Activated CD8-positive, alpha-beta memory T cell treated with anti-CD3 and anti-CD28 coated beads, Interleukin-2, amount 50 U/mL, for 24 hours (primary cell): ENCODE measurements around the gene CDK15.

Source experiments
- DNase-seq: peaks from one replicate; pipeline ENCODE4 v3.0.0-alpha.2; 2020; ENCODE audit errors: extremely low read depth

Gene CDK15

DNA sequence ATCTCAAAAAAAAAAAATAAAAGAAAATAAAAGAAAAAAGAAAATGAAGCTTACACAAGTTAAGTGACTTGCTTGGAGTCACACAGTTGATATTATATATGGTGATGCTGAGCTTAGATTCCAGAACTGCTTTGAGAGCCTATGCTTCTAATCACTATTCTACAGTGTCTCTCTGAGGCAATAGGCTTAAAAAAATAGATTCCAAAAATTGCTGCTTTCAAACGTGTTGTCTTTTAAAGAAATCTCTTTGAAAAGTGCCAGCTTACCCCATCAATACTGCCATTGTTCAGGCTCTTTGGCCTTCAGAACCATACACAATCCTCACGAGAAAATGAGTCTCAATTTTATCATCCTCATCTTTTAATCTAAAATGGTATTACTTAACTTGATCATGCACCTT lies 102.6 kb downstream of the CDK15 start:
- no peak for DNase-seq

DNA sequence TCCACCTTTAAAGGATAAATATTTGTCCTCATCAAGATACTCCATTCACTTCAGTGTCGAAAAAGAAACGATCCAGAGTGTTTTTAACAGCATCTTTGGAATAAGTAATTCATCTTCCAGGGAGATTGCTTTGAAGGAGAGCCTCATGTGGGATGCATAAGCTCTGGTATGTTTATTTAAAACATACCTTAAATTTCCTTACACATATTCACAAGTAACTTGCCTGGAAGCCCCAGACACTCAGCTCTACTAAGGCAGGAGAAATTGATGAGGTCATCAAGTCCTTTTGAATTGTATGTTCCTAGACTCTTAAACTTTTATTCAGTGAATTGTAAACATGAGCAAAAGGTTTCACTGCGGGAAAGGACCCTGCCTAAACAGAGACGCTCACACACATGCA lies 103.0 kb downstream of the CDK15 start:
- DNase-seq = no peak

DNA sequence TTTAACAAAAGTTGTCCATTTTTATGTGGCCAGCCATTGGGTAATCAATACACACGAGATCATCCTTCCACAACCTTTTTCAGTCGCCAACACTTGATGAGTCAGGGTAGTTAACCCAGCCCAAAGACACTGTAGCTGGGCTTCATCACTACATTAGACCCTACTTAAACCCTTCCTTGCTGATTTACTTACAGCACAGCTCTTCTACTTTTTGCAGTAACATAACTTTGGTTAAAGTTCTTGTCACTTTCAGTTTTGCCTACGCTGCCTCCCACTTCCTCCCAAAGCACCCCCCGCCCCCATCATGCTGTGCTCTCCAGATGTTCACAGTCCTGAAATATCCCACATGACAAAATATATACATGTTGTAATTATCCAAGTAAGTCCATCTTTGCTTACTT lies 103.6 kb downstream of the CDK15 start:
- DNase-seq = no peak

DNA sequence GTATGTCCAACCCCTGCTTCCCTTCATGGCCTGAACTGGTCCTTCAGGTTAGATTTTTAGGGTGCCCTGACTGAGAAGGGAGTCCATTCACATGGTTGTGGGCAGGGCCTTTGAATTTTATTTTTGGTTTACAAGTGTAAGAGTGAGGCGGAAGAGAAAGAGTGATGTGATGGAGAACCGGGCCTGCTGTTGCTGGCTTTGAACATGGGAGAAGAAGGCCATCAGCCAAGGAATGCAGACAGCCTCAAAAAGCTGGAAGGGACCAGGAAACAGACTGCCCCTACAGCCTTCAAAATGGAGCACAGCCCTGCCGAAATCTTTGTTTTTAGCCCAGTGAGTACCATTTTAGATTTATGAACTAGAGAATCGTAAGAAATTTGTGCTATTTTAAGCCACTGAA lies 105.0 kb downstream of the CDK15 start:
- no peak for DNase-seq

DNA sequence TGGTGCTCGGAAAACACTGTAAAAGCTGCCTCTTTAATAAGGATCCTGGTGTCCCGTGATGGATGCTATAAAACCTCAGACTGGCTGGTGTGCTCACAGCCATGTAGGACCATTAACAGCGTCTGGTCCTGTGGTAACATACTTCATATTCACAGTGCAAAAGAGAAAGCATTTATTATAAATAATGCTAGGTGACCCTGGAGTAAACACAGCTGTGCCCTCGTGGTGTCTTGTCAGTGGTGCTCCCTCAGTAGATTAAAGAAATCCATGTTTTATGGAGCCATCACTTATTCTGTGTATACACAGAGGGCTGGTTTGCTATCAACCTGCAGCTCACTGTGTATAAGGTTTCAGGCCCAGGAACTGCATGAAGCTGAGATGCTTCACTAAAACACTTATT lies 106.9 kb downstream of the CDK15 start:
- no peak for DNase-seq

DNA sequence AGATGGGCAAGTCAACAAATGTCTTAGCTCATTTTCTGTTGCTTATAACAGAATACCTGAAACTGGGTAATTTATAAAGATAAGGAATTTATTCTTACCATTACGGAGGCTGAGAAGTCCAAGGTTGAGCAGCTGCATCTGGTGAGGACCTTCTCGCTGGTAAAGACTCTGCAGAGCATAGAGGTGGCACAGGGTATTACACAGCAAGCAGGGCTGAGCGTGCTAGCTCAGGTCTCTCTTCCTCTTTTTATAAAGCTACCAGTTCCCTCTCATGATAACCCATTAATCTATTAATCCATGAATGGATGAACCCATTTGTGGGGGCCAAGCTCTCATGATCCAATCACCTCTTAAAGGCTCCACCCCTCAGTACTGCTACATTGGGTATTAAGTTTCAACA lies 109.1 kb downstream of the CDK15 start:
- no peak for DNase-seq

DNA sequence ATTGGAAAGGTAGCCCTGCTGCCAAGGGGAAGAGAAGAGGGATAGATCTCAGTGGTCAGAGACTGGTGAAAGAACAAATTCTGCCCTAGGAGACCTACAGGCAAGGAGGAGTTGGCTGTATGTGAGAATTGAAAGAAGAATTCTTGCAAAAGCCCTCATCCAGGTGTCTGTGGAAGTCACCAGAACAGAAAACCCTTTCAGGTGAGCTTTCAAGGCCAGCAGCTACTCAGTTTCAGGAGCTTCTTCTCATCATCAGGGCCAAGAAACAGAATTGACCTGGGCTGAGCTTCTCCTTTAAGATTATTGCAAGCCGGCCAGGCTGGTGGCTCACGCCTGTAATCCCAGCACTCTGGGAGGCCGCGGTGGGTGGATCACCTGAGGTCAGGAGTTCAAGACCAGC lies 110.2 kb downstream of the CDK15 start:
- no peak for DNase-seq

DNA sequence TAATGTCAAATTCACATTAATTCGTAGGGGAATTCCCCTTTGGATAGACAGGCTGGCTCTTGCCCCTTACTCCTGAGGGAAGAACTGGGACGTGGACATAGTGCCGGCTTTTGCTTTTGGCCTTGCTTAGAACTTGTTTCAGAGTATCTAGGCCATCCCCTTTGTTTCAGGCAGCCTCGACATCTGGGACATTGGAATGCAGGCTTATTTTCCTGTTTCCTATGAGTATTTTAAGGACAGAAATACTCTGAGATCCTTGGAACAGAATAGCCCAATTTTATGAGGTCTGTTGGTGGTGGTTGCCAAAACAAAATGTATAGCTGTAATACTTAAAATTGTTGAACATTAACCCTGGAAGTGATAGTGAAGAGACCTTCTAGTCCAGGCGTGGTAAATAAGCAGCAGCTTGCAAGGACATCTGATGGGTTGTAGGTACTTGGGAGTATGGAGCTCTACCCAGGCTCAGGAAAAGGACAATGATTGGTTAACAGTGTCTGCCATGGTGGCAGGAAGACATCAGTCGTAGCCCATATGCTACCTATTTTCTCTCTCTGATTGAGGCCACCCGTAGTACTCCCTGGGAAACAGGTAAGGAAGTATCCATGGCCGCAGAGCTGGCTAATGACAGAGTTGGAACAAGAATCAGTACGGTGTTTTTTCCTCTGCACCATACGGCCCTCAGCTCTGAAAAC lies 112.4 kb downstream of the CDK15 start:
- DNase-seq = no peak

DNA sequence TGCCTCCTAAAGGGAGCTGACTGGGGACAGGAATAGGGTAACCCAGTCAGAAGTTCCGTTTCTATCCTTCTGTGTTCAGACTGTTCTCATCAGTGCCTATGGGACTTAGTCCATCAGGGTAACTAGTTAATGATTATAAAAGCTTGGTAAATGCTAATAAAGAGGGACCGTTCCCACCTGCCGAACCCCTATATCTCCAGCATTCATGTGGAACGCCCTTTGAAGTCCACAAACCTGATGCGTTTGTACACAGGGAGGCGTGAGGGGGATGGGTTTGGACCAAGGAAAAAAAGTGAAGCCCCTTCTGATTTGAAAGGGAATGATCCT lies 112.9 kb downstream of the CDK15 start:
- no peak for DNase-seq

DNA sequence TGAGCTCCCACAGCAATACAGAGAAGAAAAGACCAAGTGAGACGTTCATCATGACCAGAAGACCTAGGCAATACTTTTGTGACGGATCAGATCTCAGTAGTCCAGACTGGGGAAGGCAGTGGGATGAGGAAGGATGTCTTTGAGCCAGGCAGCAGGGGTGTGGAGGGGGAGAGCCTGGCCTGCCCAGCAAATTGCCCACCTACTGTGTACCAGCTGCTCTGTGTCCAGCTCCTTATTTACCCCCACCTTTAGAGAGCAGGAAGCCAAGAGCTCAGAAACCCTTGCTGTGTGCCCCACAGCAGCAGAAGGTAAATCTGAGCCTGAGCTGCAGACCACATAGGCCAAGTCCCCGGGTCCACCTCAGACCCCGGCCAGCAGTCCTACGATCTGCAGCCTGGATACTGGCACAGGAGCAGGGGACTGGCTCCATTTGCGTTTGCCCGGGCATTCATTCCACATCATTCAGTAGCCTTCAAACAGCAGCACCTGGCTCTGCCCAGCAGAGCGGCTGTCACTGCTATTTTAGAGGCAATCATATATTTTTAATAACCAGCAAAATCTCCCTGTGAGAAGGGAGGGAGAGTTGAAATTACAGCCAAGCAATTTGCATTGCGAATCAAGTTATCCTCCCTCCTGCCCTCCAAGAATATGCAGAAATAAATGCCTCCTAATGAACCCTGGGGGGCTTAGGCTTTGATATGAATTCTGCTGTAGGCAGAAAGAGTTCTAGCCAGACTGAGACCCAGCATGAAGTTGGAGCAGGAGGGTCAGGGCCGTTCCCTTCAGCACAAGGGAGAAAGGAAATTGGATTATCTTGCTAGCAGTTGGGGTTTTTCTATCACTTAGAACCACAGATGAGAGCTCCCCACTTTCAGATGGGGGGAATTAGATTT lies 117.3 kb downstream of the CDK15 start:
- no peak for DNase-seq

DNA sequence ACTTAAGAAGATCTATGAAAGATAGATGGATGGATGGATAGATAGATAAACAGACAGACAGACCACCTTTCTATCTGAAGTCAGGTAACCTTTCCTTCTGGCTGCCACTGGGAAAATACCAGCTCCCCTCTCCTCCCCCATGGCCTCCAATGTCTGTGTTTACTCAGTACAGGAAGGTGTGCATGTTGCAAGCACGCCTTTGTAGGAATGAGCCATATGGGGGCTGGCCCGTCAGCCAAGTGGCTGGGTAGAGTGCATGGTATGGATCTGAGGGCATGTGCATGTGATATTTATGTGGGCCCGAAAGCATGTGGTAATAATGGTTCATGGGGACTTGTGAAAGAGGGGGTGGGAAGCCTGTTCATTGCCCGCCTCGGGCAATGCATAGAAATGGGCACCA lies 118.1 kb downstream of the CDK15 start:
- no peak for DNase-seq

DNA sequence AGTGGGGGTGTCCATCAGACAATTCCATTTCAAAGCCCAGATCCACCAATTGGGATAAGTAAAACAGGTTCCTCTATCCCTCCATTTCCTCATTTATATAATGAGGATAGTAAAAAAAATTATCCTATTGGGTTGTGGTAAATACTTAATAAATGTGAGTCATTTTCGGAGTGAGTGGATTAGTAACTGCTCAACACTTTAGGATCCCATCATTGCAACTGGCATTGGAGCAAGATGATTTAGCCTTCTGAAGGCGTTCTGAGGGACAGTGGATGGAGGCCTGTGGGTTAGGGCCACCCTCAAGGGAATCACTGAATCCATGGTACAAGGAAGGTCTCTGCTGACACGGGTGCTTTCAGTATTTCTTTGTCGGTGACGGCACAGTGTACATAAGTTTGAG lies 118.7 kb downstream of the CDK15 start:
- no peak for DNase-seq

DNA sequence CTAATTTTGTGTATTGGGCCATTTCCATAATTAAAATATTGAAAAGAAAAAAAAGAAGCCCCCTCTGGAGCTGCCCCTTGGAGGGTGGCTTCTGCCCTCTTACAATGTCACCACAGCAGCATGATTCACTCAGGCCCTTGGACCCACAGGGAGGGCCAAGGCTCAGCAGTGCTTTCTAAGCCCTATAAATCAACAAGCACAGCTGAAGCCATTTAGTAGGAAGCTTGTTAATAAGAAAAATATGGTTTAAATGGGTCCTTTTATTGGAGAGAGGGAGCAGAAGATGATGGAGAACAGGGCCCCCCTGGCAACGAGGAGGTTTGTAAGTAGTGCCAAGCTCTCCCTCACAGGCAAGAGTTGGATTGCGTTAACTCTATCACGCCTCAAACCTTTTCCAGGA lies 119.7 kb downstream of the CDK15 start:
- no peak for DNase-seq

DNA sequence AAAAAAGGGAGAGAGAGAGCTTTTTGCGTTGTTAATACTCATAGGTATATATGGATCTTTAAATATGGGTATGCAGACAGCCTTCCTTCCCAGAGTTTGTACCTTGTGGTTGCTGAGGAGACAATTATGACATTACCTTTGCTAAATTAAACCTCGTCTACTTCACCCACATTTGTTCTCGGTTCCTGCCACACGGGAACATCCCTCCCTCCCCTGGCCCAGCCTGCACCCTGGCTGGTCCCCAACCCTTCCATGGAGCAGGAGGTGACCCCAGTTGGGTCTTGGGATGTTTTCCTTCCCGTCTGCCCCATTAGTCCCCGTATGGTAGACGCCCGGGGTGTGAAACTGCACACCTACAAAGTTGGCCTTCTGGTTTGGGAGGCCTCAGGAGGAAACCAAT lies 122.0 kb downstream of the CDK15 start:
- no peak for DNase-seq

DNA sequence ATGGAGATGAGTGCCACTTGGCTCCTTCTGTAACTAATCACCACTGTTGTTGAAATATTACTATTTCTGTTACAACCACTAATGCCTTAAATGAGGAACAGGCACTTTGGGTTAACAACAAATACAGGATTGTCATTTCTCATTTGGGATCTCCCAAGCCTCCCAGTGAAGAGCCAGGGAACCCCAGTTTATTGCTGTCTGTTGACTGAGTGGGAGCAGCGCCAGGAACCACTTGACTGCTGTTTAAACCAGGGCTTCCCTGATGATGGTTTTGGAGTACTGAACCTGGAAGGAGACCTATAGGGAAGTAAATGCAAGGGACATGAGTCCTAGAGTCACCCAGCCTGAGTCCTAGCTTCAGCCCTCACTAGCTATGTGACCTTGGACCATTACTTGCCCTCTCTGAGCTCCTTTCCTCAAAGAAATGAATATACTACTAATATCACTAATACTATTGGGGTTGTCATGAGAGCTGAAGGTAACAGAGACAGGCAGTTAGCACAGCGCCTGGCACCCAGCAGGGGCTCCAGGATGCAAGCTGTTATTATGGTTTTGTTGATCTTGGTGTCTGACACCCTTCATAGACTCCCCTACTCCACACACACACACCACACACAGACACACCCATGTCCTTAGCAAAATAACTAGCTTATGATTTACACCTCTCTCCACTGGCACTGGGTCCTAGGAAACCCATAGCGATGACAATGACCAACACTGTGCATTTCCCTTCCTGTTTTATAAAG lies 123.1 kb downstream of the CDK15 start:
- no peak for DNase-seq

DNA sequence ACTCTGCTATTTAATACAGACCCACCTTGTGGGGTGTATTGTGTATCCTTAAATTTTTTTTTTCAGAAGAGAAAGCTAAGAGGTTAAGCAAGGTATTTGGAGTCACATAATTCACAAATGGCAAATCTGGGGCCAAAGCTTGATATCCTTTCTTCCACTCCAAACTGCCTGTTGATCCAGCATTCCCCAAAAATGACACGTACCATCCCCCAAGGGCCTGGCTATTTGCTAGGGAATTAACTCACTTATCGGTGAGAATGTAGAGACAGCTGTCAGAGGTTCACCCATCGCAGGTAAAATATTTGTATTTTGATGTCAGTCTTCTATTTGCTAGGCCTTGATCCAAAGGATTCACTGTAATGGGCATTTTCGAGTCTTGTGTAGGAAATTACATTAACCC lies 123.7 kb downstream of the CDK15 start:
- no peak for DNase-seq

DNA sequence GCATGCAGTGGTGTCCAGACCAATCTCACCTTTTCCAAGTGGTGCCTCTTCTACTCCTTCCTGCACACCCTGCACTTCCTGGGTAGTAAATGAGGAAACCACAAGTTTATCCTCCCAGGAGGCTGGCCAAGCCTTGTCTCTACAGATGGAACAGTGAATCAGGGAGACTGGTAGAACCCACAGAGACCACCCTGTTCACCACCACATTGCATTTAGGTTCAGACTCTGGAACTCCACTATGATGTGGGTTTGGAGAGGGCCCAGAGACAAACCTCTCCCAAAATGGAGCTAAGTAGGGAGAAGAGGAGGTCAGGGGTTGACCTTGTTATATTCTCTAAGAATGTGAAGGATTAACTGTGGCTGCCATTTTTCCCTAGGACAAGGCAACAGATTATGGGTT lies 124.5 kb downstream of the CDK15 start:
- no peak for DNase-seq

DNA sequence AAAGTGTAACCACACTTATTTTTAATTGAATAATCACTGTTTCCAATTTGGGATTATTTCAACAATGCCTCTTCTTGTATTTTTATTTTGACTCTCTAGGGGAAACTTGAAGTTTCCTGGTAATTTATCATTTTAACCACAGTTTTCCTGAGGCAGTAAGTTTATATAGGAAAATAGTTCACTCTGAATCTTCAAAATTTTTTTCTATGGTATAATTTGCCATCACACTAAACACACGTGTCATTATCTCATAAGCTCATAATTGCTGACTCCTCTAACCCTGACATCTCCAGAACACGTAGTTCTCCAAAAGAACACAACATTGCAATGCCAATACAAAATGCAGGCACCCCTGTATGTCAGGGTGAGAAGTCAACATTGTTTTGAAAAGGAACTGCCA lies 125.1 kb downstream of the CDK15 start:
- DNase-seq = no peak

DNA sequence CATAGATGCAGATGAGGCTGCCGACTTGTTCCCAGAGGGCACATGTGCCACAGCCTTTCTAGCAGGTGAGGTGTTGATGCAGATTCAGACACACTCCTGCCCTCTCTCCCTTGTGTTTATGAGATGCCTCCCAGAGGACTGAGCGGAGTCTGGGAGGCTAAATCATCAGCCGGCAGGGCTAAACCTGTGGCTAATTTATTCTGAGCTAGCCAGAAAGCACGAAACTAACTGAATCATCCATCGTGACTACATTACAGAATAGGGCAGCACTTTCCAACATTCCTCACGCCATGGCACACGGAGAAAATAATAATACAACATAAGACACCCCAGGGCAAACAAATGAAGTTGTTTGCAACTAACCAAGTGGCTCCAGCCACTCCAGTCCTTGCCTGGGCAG lies 125.6 kb downstream of the CDK15 start:
- DNase-seq = no peak

DNA sequence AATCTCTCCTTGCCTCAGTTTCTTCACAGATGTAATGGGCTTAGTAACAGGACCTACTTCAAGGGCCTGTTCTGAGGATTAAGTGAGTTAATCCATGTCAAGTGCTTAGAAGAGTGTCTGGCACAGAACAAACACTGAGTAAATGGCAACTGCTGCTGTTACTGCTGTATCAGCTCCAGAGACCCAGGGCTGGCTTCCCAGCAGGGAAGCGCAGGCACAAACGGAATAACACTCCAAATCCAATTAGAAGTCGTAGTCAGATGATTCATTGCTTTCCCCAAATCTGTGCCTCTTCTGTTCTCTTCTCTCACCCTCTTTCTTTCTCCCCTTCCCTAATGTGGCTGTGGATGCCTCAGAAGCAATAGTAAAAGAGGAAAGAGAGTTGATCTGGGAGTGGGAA lies 126.2 kb downstream of the CDK15 start:
- no peak for DNase-seq

DNA sequence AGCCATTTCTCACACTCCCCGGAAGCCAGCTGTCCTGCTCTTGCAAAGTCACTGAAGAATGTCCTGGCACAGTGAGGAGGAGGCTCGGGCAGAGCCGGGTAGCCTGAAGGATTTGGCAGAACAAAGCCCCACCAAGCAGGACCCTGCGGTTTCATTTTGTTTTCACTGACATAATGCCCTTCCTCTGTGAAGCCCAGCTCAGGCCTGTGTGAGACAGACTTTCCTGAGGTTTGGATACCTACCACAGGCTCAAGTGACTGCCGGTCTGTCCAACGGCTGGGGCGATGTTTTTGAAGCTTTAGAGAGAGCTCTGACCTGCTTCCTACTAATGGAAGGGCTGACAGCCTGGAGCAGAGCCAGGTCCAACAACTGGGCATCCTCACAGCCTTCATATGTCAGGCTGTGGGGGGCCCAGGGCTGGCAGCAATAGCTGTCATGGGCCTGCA lies 127.5 kb downstream of the CDK15 start:
- no peak for DNase-seq

DNA sequence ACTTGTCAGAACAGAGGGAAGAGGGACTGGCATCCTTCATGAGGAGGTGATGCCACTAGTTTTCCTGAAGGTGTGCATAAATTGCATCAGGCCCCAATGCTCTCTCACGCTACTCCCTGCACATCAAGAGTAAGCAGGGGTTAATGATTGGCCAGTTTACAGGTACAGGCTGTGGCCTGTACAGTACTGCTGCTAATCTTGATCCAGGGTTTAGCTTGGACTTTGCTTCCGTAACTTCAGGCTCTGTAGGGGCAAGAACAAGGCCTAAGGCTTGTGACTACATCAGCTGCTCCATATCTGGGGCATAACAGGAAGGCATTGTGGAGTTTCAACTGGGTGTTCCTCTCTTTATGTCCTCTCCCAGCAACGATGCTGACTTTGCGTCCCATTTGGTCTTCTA lies 130.5 kb downstream of the CDK15 start:
- DNase-seq = no peak

DNA sequence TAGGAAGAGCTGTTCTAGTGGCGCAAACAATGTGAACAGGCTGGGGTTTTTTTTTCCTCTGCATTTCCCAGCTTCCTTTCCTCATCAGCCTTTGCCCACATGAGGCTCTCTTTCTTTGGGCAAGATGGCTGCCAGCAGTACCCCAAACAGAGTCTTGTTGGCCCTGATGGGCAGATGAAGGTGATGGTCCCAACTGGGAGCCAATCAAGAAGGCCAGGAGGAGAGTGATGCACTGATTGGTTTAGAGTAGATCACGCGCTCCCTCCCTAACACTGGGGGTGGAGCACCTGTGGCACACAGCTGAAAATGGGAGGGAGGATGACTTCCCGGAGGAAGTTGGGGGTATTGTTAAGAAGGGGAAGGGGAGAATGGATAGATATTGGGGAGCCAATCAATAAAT lies 131.0 kb downstream of the CDK15 start:
- no peak for DNase-seq
